Measurements from ENCODE around the gene NTMT2.
"Not testable (repeated sequence)": the region's sequence is repeated elsewhere in the genome, so short reads cannot be mapped to it uniquely, and the experiment has no call there.

NTMT2 gene

DNA sequence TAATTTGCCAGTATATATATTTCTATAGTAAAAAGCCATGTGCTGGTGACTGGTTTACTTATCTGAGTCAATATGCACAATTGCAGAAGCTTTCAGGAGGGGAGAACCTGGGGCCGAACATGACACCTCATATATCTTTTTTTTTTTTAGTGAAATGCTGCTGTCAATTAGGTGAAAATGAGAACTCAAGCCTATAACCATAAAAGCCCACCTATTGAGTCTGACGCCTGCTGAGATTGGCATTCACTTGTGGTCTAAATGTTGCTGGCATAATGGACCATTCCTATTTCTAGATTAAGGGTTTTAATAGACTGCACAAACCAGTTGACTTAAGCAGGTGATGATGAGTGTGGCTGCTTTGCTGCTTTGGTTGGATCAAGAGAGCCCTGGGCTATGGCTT is 10.8 kb downstream of the NTMT2 start:
- H3K4me1 ChIP-seq (ENCODE audit: control insufficient read depth, insufficient read depth, low read length): no peaks in the 10 kb centered on the region
- no peak overlapping the region for H3K4me3 ChIP-seq (ENCODE audit: low read depth, low read length)
- no peaks in the 10 kb centered on the region for H3K36me3 ChIP-seq (ENCODE audit: control insufficient read depth, insufficient read depth, low read length)
- no peak overlapping the region for H3K9ac ChIP-seq (ENCODE audit: low read depth, low read length)
- no peak overlapping the region for H3K27ac ChIP-seq (ENCODE audit: low read depth, low read length)
- H3K9me3 ChIP-seq (ENCODE audit: control insufficient read depth, insufficient read depth, low read length): no peaks in the 10 kb centered on the region; the same call in 1 of the 2 replicates
- no peaks in the 10 kb centered on the region for H3K27me3 ChIP-seq (ENCODE audit: control insufficient read depth, insufficient read depth, low read length)

- Histone ChIP-seq H3K36me3 (ENCODE audit: control insufficient read depth, insufficient read depth, low read length) (no peaks in the 10 kb centered on the region), H3K27me3 (ENCODE audit: control insufficient read depth, insufficient read depth, low read length) (no peaks in the 10 kb centered on the region), H3K9ac (ENCODE audit: low read depth, low read length) (no peak overlapping the region), H3K9me3 (ENCODE audit: control insufficient read depth, insufficient read depth, low read length) (no peaks in the 10 kb centered on the region; the same call in 1 of the 2 replicates), H3K27ac (ENCODE audit: low read depth, low read length) (no peak overlapping the region), H3K4me3 (ENCODE audit: low read depth, low read length) (no peak overlapping the region), H3K4me1 (ENCODE audit: control insufficient read depth, insufficient read depth, low read length) (no peaks in the 10 kb centered on the region)
Measured at GRCh38 chr1:170157820-170158219, 12.1 kb downstream of the NTMT2 start.

DNA sequence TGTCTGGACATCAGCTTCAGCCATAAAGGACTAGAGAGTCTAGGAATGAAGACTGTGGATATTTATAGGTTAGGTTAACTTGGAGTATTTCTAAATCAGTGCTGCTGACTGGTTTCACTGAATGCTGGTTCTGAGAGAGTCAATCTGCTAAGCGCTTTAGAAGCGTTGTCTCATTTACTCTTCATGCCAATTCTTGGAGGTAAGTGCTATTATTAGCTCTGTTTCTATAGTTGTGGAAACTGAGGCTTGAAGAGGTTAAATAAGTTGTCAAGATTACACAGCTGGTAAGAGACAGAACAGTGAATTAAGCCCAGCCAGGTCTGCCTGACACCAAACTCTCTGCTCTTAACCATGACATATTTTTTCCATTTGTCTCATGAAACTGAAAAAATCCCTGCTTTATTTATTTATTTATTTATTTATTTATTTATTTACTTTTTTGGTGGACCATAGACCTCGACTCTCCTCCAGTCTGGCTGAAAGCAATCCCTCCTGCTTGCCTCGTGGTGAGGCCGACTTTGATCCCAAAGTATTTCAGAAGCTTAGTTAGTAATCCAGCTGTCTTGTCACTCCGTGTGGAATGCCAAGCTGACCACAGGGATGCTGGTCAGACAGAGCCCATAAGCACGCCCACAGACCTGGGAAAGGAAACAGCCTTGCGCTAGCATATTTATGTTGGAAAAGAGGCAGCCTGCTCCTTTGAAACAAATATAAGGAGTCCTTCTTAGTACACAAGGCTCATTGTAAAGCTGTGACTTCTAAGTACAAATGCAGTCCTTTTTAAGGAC is 16.9 kb downstream of the NTMT2 start:
- no peak overlapping the region for H3K9ac ChIP-seq (ENCODE audit: low read depth, low read length)
- no peak overlapping the region for H3K4me3 ChIP-seq (ENCODE audit: low read depth, low read length)
- no peaks in the 10 kb centered on the region for H3K27me3 ChIP-seq (ENCODE audit: control insufficient read depth, insufficient read depth, low read length)

GRCh38 chr1:170164103-170164763 is 18.5 kb downstream of the NTMT2 start:
- H3K4me3 ChIP-seq (ENCODE audit: low read depth, low read length): no peak overlapping the region
- H3K9me3 ChIP-seq (ENCODE audit: control insufficient read depth, insufficient read depth, low read length): no peaks in the 10 kb centered on the region
- no peak overlapping the region for H3K27ac ChIP-seq (ENCODE audit: low read depth, low read length)
- H3K36me3 ChIP-seq (ENCODE audit: control insufficient read depth, insufficient read depth, low read length): no peaks in the 10 kb centered on the region
- no peaks in the 10 kb centered on the region; the same call in 1 of the 2 replicates for H3K4me1 ChIP-seq (ENCODE audit: control insufficient read depth, insufficient read depth, low read length)
- H3K9ac ChIP-seq (ENCODE audit: low read depth, low read length): no peak overlapping the region
- no peaks in the 10 kb centered on the region for H3K27me3 ChIP-seq (ENCODE audit: control insufficient read depth, insufficient read depth, low read length)

More for the DNA sequence above, 16.9 kb downstream of the NTMT2 start:
- Histone ChIP-seq H3K9me3 (ENCODE audit: control insufficient read depth, insufficient read depth, low read length) (no peaks in the 10 kb centered on the region), H3K4me1 (ENCODE audit: control insufficient read depth, insufficient read depth, low read length) (no peaks in the 10 kb centered on the region), H3K27ac (ENCODE audit: low read depth, low read length) (peak overlapping the region; percentile 46), H3K36me3 (ENCODE audit: control insufficient read depth, insufficient read depth, low read length) (no peaks in the 10 kb centered on the region)

- Histone ChIP-seq H3K4me1 (ENCODE audit: control insufficient read depth, insufficient read depth, low read length) (no peaks in the 10 kb centered on the region; the same call in 1 of the 2 replicates), H3K9ac (ENCODE audit: low read depth, low read length) (no peak overlapping the region), H3K36me3 (ENCODE audit: control insufficient read depth, insufficient read depth, low read length) (no peaks in the 10 kb centered on the region), H3K27ac (ENCODE audit: low read depth, low read length) (no peak overlapping the region), H3K27me3 (ENCODE audit: control insufficient read depth, insufficient read depth, low read length) (no peaks in the 10 kb centered on the region), H3K4me3 (ENCODE audit: low read depth, low read length) (no peak overlapping the region), H3K9me3 (ENCODE audit: control insufficient read depth, insufficient read depth, low read length) (peaks cover 8% of the 10 kb centered on the region; the same call in 1 of the 2 replicates)
Measured at GRCh38 chr1:170166518-170167180, 20.9 kb downstream of the NTMT2 start.

- Histone ChIP-seq H3K27me3 (ENCODE audit: control insufficient read depth, insufficient read depth, low read length) (no peaks in the 10 kb centered on the region), H3K4me3 (ENCODE audit: low read depth, low read length) (no peak overlapping the region), H3K27ac (ENCODE audit: low read depth, low read length) (no peak overlapping the region), H3K9ac (ENCODE audit: low read depth, low read length) (no peak overlapping the region), H3K9me3 (ENCODE audit: control insufficient read depth, insufficient read depth, low read length) (peaks cover 8% of the 10 kb centered on the region; the same call in 1 of the 2 replicates), H3K4me1 (ENCODE audit: control insufficient read depth, insufficient read depth, low read length) (no peaks in the 10 kb centered on the region; the same call in 1 of the 2 replicates), H3K36me3 (ENCODE audit: control insufficient read depth, insufficient read depth, low read length) (no peaks in the 10 kb centered on the region)
Measured at GRCh38 chr1:170168265-170168664, 22.5 kb downstream of the NTMT2 start.

DNA sequence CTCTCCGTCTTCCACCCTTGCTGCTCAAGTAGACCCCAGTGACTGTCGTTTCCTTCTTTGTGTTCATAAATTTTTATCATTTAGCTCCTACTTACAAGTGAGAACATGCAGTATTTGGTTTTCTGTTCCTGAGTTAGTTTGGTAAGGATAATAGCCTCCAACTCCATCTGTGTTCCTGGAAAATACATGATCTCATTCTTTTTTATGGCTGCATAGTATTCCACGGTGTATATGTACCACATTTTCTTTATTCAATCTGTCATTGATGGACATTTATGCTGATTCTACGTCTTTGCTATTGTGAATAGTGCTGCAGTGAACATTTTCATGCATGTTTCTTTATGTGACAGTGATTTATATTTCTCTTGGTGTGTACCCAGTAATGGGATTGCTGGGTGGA is 24.8 kb downstream of the NTMT2 start:
- not testable (repeated sequence) for H3K4me3 ChIP-seq (ENCODE audit: low read depth, low read length); H3K4me1 ChIP-seq (ENCODE audit: control insufficient read depth, insufficient read depth, low read length); H3K9ac ChIP-seq (ENCODE audit: low read depth, low read length); H3K36me3 ChIP-seq (ENCODE audit: control insufficient read depth, insufficient read depth, low read length); H3K27ac ChIP-seq (ENCODE audit: low read depth, low read length); H3K9me3 ChIP-seq (ENCODE audit: control insufficient read depth, insufficient read depth, low read length); H3K27me3 ChIP-seq (ENCODE audit: control insufficient read depth, insufficient read depth, low read length)

GRCh38 chr1:170174395-170174794 is 28.6 kb downstream of the NTMT2 start:
- Histone ChIP-seq H3K36me3 (ENCODE audit: control insufficient read depth, insufficient read depth, low read length) (no peaks in the 10 kb centered on the region), H3K27ac (ENCODE audit: low read depth, low read length) (no peak overlapping the region), H3K4me1 (ENCODE audit: control insufficient read depth, insufficient read depth, low read length) (no peaks in the 10 kb centered on the region), H3K9ac (ENCODE audit: low read depth, low read length) (no peak overlapping the region), H3K27me3 (ENCODE audit: control insufficient read depth, insufficient read depth, low read length) (no peaks in the 10 kb centered on the region), H3K9me3 (ENCODE audit: control insufficient read depth, insufficient read depth, low read length) (peaks cover 8% of the 10 kb centered on the region; the same call in 1 of the 2 replicates), H3K4me3 (ENCODE audit: low read depth, low read length) (no peak overlapping the region)

DNA sequence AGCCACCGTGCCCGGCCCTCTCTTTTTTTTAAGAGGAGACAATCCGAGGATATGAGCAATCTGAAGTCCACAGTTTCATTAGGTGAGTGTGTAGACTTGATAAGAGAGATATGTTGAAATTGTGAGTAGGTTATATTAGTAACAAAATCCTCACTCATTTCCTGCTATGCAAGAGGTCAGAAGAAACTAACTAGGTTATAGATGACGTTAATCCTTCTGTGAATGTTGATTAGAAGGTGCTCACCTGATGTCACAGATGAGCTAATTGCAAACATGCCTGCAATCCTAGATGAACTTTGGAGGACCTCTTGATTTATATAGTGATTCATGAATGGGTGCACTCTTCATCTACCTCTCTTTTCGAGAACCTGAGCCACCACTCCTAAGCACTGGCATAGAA is 29.3 kb downstream of the NTMT2 start:
- Histone ChIP-seq H3K4me3 (ENCODE audit: low read depth, low read length) (no peak overlapping the region), H3K9ac (ENCODE audit: low read depth, low read length) (no peak overlapping the region), H3K27ac (ENCODE audit: low read depth, low read length) (no peak overlapping the region), H3K36me3 (ENCODE audit: control insufficient read depth, insufficient read depth, low read length) (no peaks in the 10 kb centered on the region), H3K27me3 (ENCODE audit: control insufficient read depth, insufficient read depth, low read length) (no peaks in the 10 kb centered on the region), H3K9me3 (ENCODE audit: control insufficient read depth, insufficient read depth, low read length) (peaks cover 8% of the 10 kb centered on the region; the same call in 1 of the 2 replicates), H3K4me1 (ENCODE audit: control insufficient read depth, insufficient read depth, low read length) (no peaks in the 10 kb centered on the region)

GRCh38 chr1:170175484-170175883 is 29.7 kb downstream of the NTMT2 start:
- peaks cover 5% of the 10 kb centered on the region; the same call in 1 of the 2 replicates for H3K9me3 ChIP-seq (ENCODE audit: control insufficient read depth, insufficient read depth, low read length)
- no peaks in the 10 kb centered on the region for H3K36me3 ChIP-seq (ENCODE audit: control insufficient read depth, insufficient read depth, low read length)
- no peak overlapping the region for H3K4me3 ChIP-seq (ENCODE audit: low read depth, low read length)
- no peak overlapping the region for H3K27ac ChIP-seq (ENCODE audit: low read depth, low read length)
- H3K27me3 ChIP-seq (ENCODE audit: control insufficient read depth, insufficient read depth, low read length): no peaks in the 10 kb centered on the region
- no peaks in the 10 kb centered on the region for H3K4me1 ChIP-seq (ENCODE audit: control insufficient read depth, insufficient read depth, low read length)
- no peak overlapping the region for H3K9ac ChIP-seq (ENCODE audit: low read depth, low read length)

GRCh38 chr1:170176772-170177171 is 31.0 kb downstream of the NTMT2 start:
- Histone ChIP-seq H3K36me3 (ENCODE audit: control insufficient read depth, insufficient read depth, low read length) (no peaks in the 10 kb centered on the region), H3K9me3 (ENCODE audit: control insufficient read depth, insufficient read depth, low read length) (no peaks in the 10 kb centered on the region)

More at GRCh38 chr1:170176772-170177171, 31.0 kb downstream of the NTMT2 start:
- Histone ChIP-seq H3K27me3 (ENCODE audit: control insufficient read depth, insufficient read depth, low read length) (no peaks in the 10 kb centered on the region), H3K4me3 (ENCODE audit: low read depth, low read length) (no peak overlapping the region), H3K27ac (ENCODE audit: low read depth, low read length) (no peak overlapping the region), H3K4me1 (ENCODE audit: control insufficient read depth, insufficient read depth, low read length) (no peaks in the 10 kb centered on the region), H3K9ac (ENCODE audit: low read depth, low read length) (no peak overlapping the region)

Data from HUES48 (cell line).